GM06990 (cell line): ENCODE measurements around the gene MAN1B1.

Experiments used
- DNase-seq: peaks from one replicate; pipeline ENCODE4 v3.0.0-alpha.2; 2011; ENCODE audit not compliant: insufficient read length; ENCODE audit errors: extremely low read depth
- H3K27me3 ChIP-seq: replicated peaks from 2 replicates; pipeline ENCODE4 v1.6.0; 2011; ENCODE audit warnings: low read length; ENCODE audit not compliant: control insufficient read depth, insufficient read depth
- H3K36me3 ChIP-seq: 2 replicates; pipeline ENCODE4 v1.5.1; 2011; ENCODE audit warnings: low read length; ENCODE audit not compliant: control insufficient read depth, insufficient read depth
- H3K4me3 ChIP-seq: replicated peaks from 2 replicates; pipeline ENCODE4 v1.5.1; 2011; ENCODE audit warnings: low read depth, mild to moderate bottlenecking, control low read depth, low read length
- CTCF ChIP-seq: IDR thresholded peaks from 2 replicates; pipeline ENCODE4 v1.5.1; 2011; ENCODE audit warnings: low read length, control low read depth, mild to moderate bottlenecking, inconsistent platforms; ENCODE audit not compliant: insufficient read depth, poor library complexity, severe bottlenecking

The MAN1B1 gene

DNA sequence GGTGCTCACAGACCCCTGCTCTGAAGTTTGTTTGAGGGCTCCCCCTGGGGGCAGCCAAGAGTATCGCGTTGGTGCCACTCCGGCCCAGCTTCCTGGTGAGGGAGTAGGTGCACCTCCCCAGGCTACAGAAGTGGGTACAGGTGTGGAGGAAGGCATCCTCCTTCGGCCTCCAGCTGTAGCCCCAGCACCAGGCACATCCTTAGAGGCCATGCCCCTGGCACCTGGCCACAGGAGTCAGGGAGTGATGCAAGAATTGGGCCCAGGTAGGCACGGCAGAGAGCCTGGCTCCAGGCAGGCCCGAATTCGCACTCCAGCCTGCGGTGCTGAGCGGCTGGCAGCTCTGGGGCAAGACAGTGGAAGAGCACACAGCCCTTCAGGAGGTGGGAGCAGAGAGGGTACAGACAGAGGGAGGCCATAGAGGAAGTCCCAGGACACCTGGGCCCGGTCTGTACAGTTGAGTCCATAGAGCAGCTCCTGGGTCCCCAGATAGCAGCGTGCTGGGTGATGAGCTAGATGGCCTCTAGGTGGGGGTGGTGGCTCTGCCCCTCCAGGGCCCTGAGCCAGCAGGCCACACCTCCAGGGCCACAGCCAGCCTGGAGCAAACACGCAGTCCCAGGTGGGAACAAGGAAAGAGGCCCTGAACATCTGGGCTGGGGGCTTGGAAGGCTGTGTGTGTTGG, 18.8 kb upstream of the MAN1B1 start:
- DNase-seq = peak; percentile 77

GRCh38 chr9:137068539-137069507, 18.0 kb upstream of the MAN1B1 start:
- Histone ChIP-seq H3K4me3 (peak overlapping the region; percentile 63), H3K27me3 (no peaks in the 10 kb centered on the region), H3K36me3 (no peaks in the 10 kb centered on the region; the same call in none of the 2 replicates)
- DNase-seq = no peak
- TF ChIP-seq CTCF = no peak

More for the DNA sequence above, 18.8 kb upstream of the MAN1B1 start:
- no peak overlapping the region for H3K4me3 ChIP-seq
- TF ChIP-seq CTCF = peak; percentile 92
- H3K27me3 ChIP-seq = no peaks in the 10 kb centered on the region
- H3K36me3 ChIP-seq = no peaks in the 10 kb centered on the region; the same call in none of the 2 replicates

- H3K27me3 ChIP-seq = no peaks in the 10 kb centered on the region
- no peak for TF ChIP-seq CTCF
- no peaks in the 10 kb centered on the region; the same call in none of the 2 replicates for H3K36me3 ChIP-seq
- peak overlapping the region; percentile 63 for H3K4me3 ChIP-seq
- no peak for DNase-seq
These were observed 17.2 kb upstream of the MAN1B1 start for GRCh38 chr9:137069508-137070091.

DNA sequence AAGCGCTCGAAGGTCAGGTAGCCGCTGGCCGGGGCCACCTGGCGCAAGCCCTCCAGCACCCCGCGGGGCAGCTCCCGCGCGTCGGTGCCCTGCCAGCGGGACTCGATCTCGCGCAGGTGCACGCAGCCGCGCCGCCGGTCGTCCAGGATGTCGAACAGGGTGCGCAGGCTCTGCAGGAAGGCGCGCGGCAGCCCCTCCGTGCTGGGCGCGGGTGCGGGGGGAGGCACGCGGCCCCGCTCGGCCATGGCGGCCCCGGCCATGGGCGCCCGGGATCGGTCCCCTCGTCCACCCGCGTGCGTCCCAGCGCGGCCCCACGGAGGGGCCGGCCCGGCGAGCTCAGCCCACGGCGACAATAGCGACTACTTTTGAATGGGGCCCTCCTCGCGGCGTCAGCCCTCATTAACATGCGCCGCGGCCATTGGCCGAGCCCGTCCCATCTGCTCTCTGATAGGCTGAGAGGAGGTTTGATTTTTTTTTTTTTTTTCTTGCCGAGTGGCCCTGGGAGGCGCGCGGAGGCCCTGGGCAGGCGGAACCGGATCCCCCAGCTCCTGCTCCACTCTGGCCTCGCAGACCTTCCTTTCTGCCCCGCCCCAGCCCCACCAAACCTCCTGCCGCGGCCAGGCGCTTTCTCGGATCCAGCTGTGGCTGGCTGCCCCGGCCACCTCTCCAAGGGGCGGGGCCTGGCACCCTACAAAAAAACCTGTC, 16.4 kb upstream of the MAN1B1 start, which contains the start of gene SAPCD2:
Gene SAPCD2, minus strand, starts transcription at position 357 of the 705 bp plus-strand sequence. Its CDS starts 97 bp downstream, at position 260.
- Histone ChIP-seq H3K4me3 (peak within 1 kb of the TSS; percentile 63), H3K36me3 (no peaks in the 10 kb centered on the region; the same call in none of the 2 replicates), H3K27me3 (no peaks in the 10 kb centered on the region)
- TF ChIP-seq CTCF = no peak
- peak; percentile 91 for DNase-seq

DNA sequence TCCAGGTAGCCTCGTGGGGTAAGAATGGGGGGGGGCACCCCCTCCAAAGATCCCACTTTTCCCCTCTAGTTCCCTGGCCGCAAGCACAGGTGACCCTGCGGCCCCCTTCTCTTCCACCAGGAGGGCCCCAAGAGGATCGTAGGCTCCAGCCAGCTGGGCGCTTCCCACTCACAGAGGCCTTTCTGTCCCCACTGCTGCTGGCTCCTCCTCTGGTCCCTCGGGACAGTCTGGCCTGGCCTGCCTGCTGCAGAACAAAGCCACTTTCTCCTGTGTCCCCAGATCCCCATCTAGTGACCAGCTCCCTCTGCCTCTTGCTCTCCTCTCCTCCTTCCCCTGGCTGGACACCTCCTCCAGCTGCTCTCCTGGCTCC, 15.9 kb upstream of the MAN1B1 start:
- no peak for TF ChIP-seq CTCF
- H3K4me3 ChIP-seq = peak overlapping the region; percentile 63
- no peak for DNase-seq
- no peaks in the 10 kb centered on the region; the same call in 1 of the 2 replicates for H3K36me3 ChIP-seq
- no peaks in the 10 kb centered on the region for H3K27me3 ChIP-seq
